WTC11 (cell line): ENCODE measurements around the gene EIF4E1B. TPM values are rescaled to one million over a fixed set of nuclear protein-coding genes. Genes with fewer than 3 reads are reported as not detected.

ENCODE experiments used
- ATAC-seq: fragments of 200-7000 bp; cut with Tn5 transposase; 2 replicates; pipeline ENCODE4 v1.10.0; 2021; ENCODE audit warnings: mild to moderate bottlenecking, moderate library complexity
- CTCF ChIA-PET: fragments of 300-600 bp; sonication (Branson Sonifier 250); formaldehyde crosslinking; loops from one replicate; lab custom pipeline; 2021; ENCODE audit warnings: antibody characterized with exemption; lab: Charles Lee
- POLR2A ChIA-PET: fragments of 350-600 bp; sonication (Branson Sonifier 250); formaldehyde crosslinking; loops from one replicate; lab custom pipeline; 2021; ENCODE audit warnings: antibody characterized with exemption; lab: Charles Lee
- DNase-seq: peaks from one replicate; pipeline ENCODE4 v3.0.0; 2021; ENCODE audit warnings: low spot score
- H3K27ac Mint-ChIP-seq: 2 replicates; pipeline ENCODE4 v1.8.0; 2021; ENCODE audit warnings: mixed read lengths
- H3K27me3 Mint-ChIP-seq: 2 replicates; pipeline ENCODE4 v1.8.0; 2021; ENCODE audit warnings: low read depth, mild to moderate bottlenecking, moderate library complexity, mixed read lengths
- H3K36me3 Mint-ChIP-seq: 2 replicates; pipeline ENCODE4 v1.8.0; 2021; ENCODE audit warnings: mixed read lengths
- H3K4me1 Mint-ChIP-seq: 2 replicates; pipeline ENCODE4 v1.8.0; 2022; ENCODE audit warnings: mixed read lengths
- H3K4me3 Mint-ChIP-seq: 2 replicates; pipeline ENCODE4 v1.8.0; 2021; ENCODE audit warnings: mild to moderate bottlenecking, moderate library complexity, mixed read lengths
- H3K9me3 Mint-ChIP-seq: 2 replicates; pipeline ENCODE4 v1.8.0; 2021; ENCODE audit warnings: mixed read lengths
- CBFB ChIP-seq: sonication (generic); formaldehyde crosslinking; IDR thresholded peaks from 2 replicates; pipeline ENCODE4 v1.8.1; 2022; ENCODE audit warnings: mild to moderate bottlenecking, low read depth, missing genetic modification reagents
- EMX1 ChIP-seq: fragments of 250-450 bp; sonication (Bioruptor Pico); IDR thresholded peaks from 2 replicates; pipeline ENCODE4 v1.8.0; 2021; ENCODE audit warnings: mild to moderate bottlenecking
- MYBL2 ChIP-seq: sonication (generic); formaldehyde crosslinking; IDR thresholded peaks from 2 replicates; pipeline ENCODE4 v1.8.1; 2023; ENCODE audit warnings: mild to moderate bottlenecking, moderate library complexity, missing genetic modification reagents
- NR1H2 ChIP-seq: sonication (generic); formaldehyde crosslinking; IDR thresholded peaks from 2 replicates; pipeline ENCODE4 v1.9.0; 2021; ENCODE audit warnings: mild to moderate bottlenecking, moderate library complexity, missing genetic modification reagents
- NR3C1 ChIP-seq: sonication (generic); formaldehyde crosslinking; conservative IDR thresholded peaks from 2 replicates; pipeline ENCODE4 v1.8.1; 2023; ENCODE audit warnings: low read depth, mild to moderate bottlenecking, missing genetic modification reagents
- PRRX2 ChIP-seq: fragments of 250-450 bp; sonication (Bioruptor Pico); IDR thresholded peaks from 2 replicates; pipeline ENCODE4 v1.8.0; 2021; ENCODE audit warnings: mild to moderate bottlenecking
- RELA ChIP-seq: sonication (generic); formaldehyde crosslinking; IDR thresholded peaks from 2 replicates; pipeline ENCODE4 v1.8.1; 2022; ENCODE audit warnings: missing genetic modification reagents, mild to moderate bottlenecking, borderline replicate concordance
- SMAD3 ChIP-seq: sonication (generic); formaldehyde crosslinking; IDR thresholded peaks from 2 replicates; pipeline ENCODE4 v1.8.0; 2022; ENCODE audit warnings: missing genetic modification reagents, mild to moderate bottlenecking, borderline replicate concordance
- TEAD1 ChIP-seq: sonication (generic); formaldehyde crosslinking; IDR thresholded peaks from 2 replicates; pipeline ENCODE4 v1.8.0; 2022; ENCODE audit warnings: mild to moderate bottlenecking, missing genetic modification reagents
- ZNF219 ChIP-seq: sonication (generic); formaldehyde crosslinking; IDR thresholded peaks from 2 replicates; pipeline ENCODE4 v1.8.0; 2023; ENCODE audit warnings: missing genetic modification reagents, mild to moderate bottlenecking, borderline replicate concordance
- total RNA-seq: library from RNA; stranded (reverse); gene quantifications from 3 replicates; pipeline ENCODE4 v1.2.3, GENCODE V29; 2021
- TF ChIP-seq, protein P1 (sequence below): sonication (generic); formaldehyde crosslinking; IDR thresholded peaks from 2 replicates; pipeline ENCODE4 v1.8.0; 2022; ENCODE audit warnings: mild to moderate bottlenecking, missing genetic modification reagents
- TF ChIP-seq, protein P2 (sequence below): sonication (generic); formaldehyde crosslinking; IDR thresholded peaks from 2 replicates; pipeline ENCODE4 v1.8.0; 2023; ENCODE audit warnings: missing genetic modification reagents, mild to moderate bottlenecking, borderline replicate concordance
- TF ChIP-seq, protein P3 (sequence below): sonication (generic); formaldehyde crosslinking; IDR thresholded peaks from 2 replicates; pipeline ENCODE4 v1.8.0; 2023; ENCODE audit warnings: missing genetic modification reagents
- TF ChIP-seq, protein P4 (sequence below): sonication (generic); formaldehyde crosslinking; IDR thresholded peaks from 2 replicates; pipeline ENCODE4 v1.8.1; 2022; ENCODE audit warnings: mild to moderate bottlenecking, missing genetic modification reagents, moderate library complexity, borderline replicate concordance
- TF ChIP-seq, protein P5 (sequence below): sonication (generic); formaldehyde crosslinking; IDR thresholded peaks from 2 replicates; pipeline ENCODE4 v1.8.1; 2023; ENCODE audit warnings: mild to moderate bottlenecking, missing genetic modification reagents, moderate library complexity
- TF ChIP-seq, protein P6 (sequence below): sonication (generic); formaldehyde crosslinking; IDR thresholded peaks from 2 replicates; pipeline ENCODE4 v1.8.1; 2023; ENCODE audit warnings: mild to moderate bottlenecking, missing genetic modification reagents, moderate library complexity
- TF ChIP-seq, protein P7 (sequence below): fragments of 250-450 bp; sonication (Bioruptor Pico); IDR thresholded peaks from 2 replicates; pipeline ENCODE4 v2.1.2; 2022; ENCODE audit warnings: mild to moderate bottlenecking, moderate library complexity

EIF4E1B gene
- total RNA-seq, 1 experiment from 2014 or later: 0.74 TPM

DNA sequence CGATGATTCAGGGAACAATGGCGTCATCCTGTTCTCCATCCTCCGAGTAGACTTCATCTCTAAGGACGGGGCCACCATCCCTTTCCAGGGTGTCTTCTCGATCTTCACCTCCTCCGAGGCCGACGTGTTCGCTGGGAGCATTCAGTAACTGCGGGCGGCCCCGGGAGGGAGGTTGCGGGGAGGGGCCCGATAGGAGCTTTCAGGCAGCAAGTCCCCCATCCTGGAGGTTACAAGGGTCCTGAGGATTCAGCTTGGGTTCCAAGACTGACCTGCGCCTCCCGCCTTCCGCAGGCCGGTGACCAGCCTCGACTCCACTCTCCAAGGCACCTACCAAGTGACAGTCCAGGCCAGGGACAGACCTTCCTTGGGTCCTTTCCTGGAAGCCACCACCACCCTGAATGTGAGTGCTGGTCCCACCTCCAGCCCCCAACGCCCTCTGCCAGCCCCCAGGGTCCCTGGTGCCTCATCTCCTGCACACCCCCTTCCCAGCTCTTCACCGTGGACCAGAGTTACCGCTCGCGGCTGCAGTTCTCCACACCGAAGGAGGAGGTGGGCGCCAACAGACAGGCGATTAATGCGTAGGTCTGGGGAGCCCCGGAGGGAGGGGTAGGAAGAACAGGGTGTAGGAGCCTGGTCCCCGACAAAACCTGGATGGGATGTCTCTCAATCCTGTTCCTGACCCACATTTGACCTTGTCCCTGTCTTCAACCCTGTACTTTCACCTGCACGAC lies 41.3 kb upstream of the EIF4E1B start:
- TF ChIP-seq, protein P1, sequence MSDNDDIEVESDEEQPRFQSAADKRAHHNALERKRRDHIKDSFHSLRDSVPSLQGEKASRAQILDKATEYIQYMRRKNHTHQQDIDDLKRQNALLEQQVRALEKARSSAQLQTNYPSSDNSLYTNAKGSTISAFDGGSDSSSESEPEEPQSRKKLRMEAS (CRISPR knock-in tag): no peak
- TF ChIP-seq ZNF219 (CRISPR knock-in tag) (no peak), EMX1 (CRISPR knock-in tag) (no peak), MYBL2 (CRISPR knock-in tag) (no peak), SMAD3 (no peak), TEAD1 (CRISPR knock-in tag) (no peak), PRRX2 (CRISPR knock-in tag) (no peak)
- TF ChIP-seq, protein P2, sequence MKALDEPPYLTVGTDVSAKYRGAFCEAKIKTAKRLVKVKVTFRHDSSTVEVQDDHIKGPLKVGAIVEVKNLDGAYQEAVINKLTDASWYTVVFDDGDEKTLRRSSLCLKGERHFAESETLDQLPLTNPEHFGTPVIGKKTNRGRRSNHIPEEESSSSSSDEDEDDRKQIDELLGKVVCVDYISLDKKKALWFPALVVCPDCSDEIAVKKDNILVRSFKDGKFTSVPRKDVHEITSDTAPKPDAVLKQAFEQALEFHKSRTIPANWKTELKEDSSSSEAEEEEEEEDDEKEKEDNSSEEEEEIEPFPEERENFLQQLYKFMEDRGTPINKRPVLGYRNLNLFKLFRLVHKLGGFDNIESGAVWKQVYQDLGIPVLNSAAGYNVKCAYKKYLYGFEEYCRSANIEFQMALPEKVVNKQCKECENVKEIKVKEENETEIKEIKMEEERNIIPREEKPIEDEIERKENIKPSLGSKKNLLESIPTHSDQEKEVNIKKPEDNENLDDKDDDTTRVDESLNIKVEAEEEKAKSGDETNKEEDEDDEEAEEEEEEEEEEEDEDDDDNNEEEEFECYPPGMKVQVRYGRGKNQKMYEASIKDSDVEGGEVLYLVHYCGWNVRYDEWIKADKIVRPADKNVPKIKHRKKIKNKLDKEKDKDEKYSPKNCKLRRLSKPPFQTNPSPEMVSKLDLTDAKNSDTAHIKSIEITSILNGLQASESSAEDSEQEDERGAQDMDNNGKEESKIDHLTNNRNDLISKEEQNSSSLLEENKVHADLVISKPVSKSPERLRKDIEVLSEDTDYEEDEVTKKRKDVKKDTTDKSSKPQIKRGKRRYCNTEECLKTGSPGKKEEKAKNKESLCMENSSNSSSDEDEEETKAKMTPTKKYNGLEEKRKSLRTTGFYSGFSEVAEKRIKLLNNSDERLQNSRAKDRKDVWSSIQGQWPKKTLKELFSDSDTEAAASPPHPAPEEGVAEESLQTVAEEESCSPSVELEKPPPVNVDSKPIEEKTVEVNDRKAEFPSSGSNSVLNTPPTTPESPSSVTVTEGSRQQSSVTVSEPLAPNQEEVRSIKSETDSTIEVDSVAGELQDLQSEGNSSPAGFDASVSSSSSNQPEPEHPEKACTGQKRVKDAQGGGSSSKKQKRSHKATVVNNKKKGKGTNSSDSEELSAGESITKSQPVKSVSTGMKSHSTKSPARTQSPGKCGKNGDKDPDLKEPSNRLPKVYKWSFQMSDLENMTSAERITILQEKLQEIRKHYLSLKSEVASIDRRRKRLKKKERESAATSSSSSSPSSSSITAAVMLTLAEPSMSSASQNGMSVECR (CRISPR knock-in tag): no peak
- TF ChIP-seq, protein P3, sequence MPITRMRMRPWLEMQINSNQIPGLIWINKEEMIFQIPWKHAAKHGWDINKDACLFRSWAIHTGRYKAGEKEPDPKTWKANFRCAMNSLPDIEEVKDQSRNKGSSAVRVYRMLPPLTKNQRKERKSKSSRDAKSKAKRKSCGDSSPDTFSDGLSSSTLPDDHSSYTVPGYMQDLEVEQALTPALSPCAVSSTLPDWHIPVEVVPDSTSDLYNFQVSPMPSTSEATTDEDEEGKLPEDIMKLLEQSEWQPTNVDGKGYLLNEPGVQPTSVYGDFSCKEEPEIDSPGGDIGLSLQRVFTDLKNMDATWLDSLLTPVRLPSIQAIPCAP (CRISPR knock-in tag): no peak
- TF ChIP-seq, protein P4, sequence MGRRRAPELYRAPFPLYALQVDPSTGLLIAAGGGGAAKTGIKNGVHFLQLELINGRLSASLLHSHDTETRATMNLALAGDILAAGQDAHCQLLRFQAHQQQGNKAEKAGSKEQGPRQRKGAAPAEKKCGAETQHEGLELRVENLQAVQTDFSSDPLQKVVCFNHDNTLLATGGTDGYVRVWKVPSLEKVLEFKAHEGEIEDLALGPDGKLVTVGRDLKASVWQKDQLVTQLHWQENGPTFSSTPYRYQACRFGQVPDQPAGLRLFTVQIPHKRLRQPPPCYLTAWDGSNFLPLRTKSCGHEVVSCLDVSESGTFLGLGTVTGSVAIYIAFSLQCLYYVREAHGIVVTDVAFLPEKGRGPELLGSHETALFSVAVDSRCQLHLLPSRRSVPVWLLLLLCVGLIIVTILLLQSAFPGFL (CRISPR knock-in tag): no peak
- TF ChIP-seq, protein P5, sequence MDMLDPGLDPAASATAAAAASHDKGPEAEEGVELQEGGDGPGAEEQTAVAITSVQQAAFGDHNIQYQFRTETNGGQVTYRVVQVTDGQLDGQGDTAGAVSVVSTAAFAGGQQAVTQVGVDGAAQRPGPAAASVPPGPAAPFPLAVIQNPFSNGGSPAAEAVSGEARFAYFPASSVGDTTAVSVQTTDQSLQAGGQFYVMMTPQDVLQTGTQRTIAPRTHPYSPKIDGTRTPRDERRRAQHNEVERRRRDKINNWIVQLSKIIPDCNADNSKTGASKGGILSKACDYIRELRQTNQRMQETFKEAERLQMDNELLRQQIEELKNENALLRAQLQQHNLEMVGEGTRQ: no peak
- Mint-ChIP-seq H3K36me3 (no peaks in the 10 kb centered on the region; the same call in 1 of the 2 replicates), H3K27ac (no peak overlapping the region), H3K4me3 (no peak overlapping the region), H3K4me1 (no peaks in the 10 kb centered on the region), H3K27me3 (peaks cover 19% of the 10 kb centered on the region), H3K9me3 (peaks cover 14% of the 10 kb centered on the region)
- ATAC-seq: no peak
- DNase-seq: no peak
- POLR2A ChIA-PET: no interaction called here
- CTCF ChIA-PET: no interaction called here

DNA sequence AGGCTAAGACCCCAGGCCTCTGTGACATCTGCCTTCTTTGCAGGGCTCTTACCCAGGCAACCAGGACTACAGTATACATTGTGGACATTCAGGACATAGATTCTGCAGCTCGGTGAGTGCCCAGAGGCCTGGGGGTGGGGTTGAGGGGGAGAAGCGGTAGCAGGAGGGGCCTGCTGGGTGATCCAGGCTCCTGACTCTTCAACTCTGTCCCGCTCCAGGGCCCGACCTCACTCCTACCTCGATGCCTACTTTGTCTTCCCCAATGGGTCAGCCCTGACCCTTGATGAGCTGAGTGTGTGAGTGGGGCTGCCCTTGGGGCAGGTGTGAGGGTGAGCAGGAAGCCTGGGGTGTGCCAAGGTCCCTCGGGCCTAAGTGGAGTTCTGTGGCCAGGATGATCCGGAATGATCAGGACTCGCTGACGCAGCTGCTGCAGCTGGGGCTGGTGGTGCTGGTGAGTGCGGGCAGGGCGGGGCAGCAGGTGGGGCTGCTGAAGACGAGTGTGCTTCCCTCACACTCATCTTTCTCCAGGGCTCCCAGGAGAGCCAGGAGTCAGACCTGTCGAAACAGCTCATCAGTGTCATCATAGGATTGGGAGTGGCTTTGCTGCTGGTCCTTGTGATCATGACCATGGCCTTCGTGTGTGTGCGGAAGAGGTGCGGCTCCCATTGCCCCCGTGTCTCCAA lies 40.3 kb upstream of the EIF4E1B start:
- Mint-ChIP-seq H3K4me1 (no peaks in the 10 kb centered on the region), H3K27me3 (peaks cover 29% of the 10 kb centered on the region), H3K4me3 (no peak overlapping the region), H3K27ac (no peak overlapping the region), H3K36me3 (no peaks in the 10 kb centered on the region; the same call in 1 of the 2 replicates), H3K9me3 (peaks cover 11% of the 10 kb centered on the region)
- ChIA-PET POLR2A (no interaction called here), CTCF (no interaction called here)
- TF ChIP-seq CBFB: no peak
- TF ChIP-seq, protein P6, sequence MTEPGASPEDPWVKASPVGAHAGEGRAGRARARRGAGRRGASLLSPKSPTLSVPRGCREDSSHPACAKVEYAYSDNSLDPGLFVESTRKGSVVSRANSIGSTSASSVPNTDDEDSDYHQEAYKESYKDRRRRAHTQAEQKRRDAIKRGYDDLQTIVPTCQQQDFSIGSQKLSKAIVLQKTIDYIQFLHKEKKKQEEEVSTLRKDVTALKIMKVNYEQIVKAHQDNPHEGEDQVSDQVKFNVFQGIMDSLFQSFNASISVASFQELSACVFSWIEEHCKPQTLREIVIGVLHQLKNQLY (CRISPR knock-in tag): no peak
- TF ChIP-seq, protein P4 (CRISPR knock-in tag): no peak
- no peak for TF ChIP-seq NR3C1 (CRISPR knock-in tag)
- no peak for TF ChIP-seq RELA (CRISPR knock-in tag)
- TF ChIP-seq NR1H2: no peak
- TF ChIP-seq, protein P7, sequence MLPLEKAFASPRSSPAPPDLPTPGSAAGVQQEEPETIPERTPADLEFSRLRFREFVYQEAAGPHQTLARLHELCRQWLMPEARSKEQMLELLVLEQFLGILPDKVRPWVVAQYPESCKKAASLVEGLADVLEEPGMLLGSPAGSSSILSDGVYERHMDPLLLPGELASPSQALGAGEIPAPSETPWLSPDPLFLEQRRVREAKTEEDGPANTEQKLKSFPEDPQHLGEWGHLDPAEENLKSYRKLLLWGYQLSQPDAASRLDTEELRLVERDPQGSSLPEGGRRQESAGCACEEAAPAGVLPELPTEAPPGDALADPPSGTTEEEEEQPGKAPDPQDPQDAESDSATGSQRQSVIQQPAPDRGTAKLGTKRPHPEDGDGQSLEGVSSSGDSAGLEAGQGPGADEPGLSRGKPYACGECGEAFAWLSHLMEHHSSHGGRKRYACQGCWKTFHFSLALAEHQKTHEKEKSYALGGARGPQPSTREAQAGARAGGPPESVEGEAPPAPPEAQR: no peak
- no peak for ATAC-seq
- no peak for DNase-seq
